DND-41 (cell line): ENCODE measurements around the gene RBM46.

Experiments
- ATAC-seq: fragments of 200-7000 bp; cut with Tn5 transposase; 3 replicates; pipeline ENCODE4 v1.9.1; 2021; ENCODE audit warnings: low read depth; ENCODE audit not compliant: insufficient read depth
- DNase-seq: peaks from one replicate; pipeline ENCODE4 v3.0.0-alpha.2; 2020
- H2AFZ ChIP-seq: 2 replicates; pipeline ENCODE4 v1.6.0; 2012; ENCODE audit warnings: low read depth, low read length
- H3K27ac ChIP-seq: 2 replicates; pipeline ENCODE4 v1.5.1; 2012; ENCODE audit warnings: low read length, inconsistent platforms
- H3K27me3 ChIP-seq: fragments of 200-600 bp; sonication (generic); 2 replicates; pipeline ENCODE4 v1.6.0; 2012; ENCODE audit warnings: low read length, mild to moderate bottlenecking, inconsistent platforms; ENCODE audit not compliant: insufficient read depth, poor library complexity
- H3K36me3 ChIP-seq: 2 replicates; pipeline ENCODE4 v1.5.1; 2012; ENCODE audit warnings: low read length, inconsistent platforms; ENCODE audit not compliant: insufficient read depth
- H3K4me1 ChIP-seq: 2 replicates; pipeline ENCODE4 v1.5.1; 2012; ENCODE audit warnings: mild to moderate bottlenecking, low read length; ENCODE audit not compliant: insufficient read depth
- H3K4me2 ChIP-seq: 2 replicates; pipeline ENCODE4 v1.6.0; 2012; ENCODE audit warnings: mild to moderate bottlenecking, moderate library complexity, low read length, inconsistent platforms; ENCODE audit not compliant: insufficient read depth
- H3K4me3 ChIP-seq, 2 experiments: fragments of 200-600 bp in 1 of 2; shearing (Covaris generic) in 1 of 2; 2 replicates each; pipeline ENCODE4 v1.5.1; 2012 to 2016; ENCODE audit warnings: inconsistent platforms in 2 of 2, low read length in 2 of 2, mild to moderate bottlenecking in 2 of 2, low read depth in 1 of 2, moderate library complexity in 1 of 2
- H3K79me2 ChIP-seq: 2 replicates; pipeline ENCODE4 v1.6.0; 2012; ENCODE audit warnings: low read length, inconsistent platforms; ENCODE audit not compliant: insufficient read depth
- H3K9ac ChIP-seq: 2 replicates; pipeline ENCODE4 v1.6.0; 2012; ENCODE audit warnings: low read depth, mild to moderate bottlenecking, inconsistent platforms, low read length, moderate library complexity
- H3K9me3 ChIP-seq: 2 replicates; pipeline ENCODE4 v1.5.1; 2012; ENCODE audit warnings: low read length, moderate library complexity, mild to moderate bottlenecking, inconsistent platforms; ENCODE audit not compliant: insufficient read depth, severe bottlenecking
- H4K20me1 ChIP-seq: 2 replicates; pipeline ENCODE4 v1.6.0; 2012; ENCODE audit warnings: low read length; ENCODE audit not compliant: insufficient read depth
- EZH2 ChIP-seq: IDR thresholded peaks from 3 replicates; pipeline ENCODE4 v1.6.1; 2012; ENCODE audit warnings: borderline replicate concordance, low read depth, mild to moderate bottlenecking, moderate library complexity, low read length, inconsistent platforms; ENCODE audit not compliant: severe bottlenecking
- TF ChIP-seq, protein P1 (sequence below): IDR thresholded peaks from 2 replicates; pipeline ENCODE4 v1.5.1; 2012; ENCODE audit warnings: borderline replicate concordance, low read length, moderate library complexity, mild to moderate bottlenecking; ENCODE audit not compliant: poor library complexity, severe bottlenecking; ENCODE audit errors: extremely low read depth

Gene RBM46

DNA sequence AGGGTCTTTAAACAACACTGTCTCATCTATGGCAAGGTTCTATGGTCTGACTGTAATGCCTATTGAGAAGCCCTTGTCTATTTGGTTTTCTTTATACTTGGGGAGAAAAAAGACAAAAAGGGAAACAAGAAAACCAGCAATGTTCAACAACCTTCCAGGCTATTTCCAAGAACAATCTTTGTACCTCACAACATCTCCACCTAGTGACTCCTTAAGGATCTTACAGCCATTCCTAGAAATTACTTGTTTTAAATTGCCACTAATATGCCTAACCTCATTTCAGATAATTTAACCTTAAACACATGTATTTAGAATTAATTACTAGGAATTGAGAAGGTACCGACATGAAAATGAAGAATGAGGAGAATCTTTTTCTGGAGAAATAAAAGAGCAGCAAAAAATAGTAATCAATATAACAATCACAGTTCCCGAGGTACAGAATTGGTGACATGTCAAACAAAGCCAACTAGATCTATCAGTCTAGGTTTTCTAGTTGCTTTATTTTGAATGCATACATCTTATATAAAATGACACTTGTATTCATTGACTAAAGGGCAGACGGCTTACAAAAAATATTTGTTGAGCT lies 1.6 kb upstream of the RBM46 start:
- H4K20me1 ChIP-seq, result no peaks in the 10 kb centered on the region
- no peak for DNase-seq
- H3K9ac ChIP-seq, result no peak overlapping the region
- ATAC-seq, result no peak
- no peak overlapping the region for H2AFZ ChIP-seq
- H3K4me3 ChIP-seq, result no peak overlapping the region
- H3K4me2 ChIP-seq, result no peak overlapping the region
- H3K36me3 ChIP-seq, result no peaks in the 10 kb centered on the region
- H3K27ac ChIP-seq, result no peak overlapping the region
- no peaks in the 10 kb centered on the region for H3K27me3 ChIP-seq
- H3K79me2 ChIP-seq, result no peaks in the 10 kb centered on the region
- no peaks in the 10 kb centered on the region for H3K9me3 ChIP-seq
- no peaks in the 10 kb centered on the region for H3K4me1 ChIP-seq
- no peak for TF ChIP-seq EZH2
- TF ChIP-seq, protein P1, sequence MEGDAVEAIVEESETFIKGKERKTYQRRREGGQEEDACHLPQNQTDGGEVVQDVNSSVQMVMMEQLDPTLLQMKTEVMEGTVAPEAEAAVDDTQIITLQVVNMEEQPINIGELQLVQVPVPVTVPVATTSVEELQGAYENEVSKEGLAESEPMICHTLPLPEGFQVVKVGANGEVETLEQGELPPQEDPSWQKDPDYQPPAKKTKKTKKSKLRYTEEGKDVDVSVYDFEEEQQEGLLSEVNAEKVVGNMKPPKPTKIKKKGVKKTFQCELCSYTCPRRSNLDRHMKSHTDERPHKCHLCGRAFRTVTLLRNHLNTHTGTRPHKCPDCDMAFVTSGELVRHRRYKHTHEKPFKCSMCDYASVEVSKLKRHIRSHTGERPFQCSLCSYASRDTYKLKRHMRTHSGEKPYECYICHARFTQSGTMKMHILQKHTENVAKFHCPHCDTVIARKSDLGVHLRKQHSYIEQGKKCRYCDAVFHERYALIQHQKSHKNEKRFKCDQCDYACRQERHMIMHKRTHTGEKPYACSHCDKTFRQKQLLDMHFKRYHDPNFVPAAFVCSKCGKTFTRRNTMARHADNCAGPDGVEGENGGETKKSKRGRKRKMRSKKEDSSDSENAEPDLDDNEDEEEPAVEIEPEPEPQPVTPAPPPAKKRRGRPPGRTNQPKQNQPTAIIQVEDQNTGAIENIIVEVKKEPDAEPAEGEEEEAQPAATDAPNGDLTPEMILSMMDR, result peak; percentile 48

DNA sequence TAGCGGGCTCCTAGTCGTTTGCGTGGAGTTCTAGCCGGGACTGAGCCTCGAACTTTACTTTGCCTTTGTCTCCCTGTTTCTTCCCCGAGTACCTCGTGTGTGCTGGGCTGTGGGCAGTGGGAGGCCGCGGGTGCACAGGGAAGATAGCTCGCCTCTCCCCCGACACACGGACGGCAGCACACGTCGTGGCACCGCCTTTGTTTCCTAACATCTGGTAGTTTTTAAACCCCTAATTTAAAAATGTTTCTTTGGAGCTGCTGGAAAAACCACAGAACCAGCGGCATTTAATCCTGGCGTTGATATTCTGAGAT lies 866 bp downstream of the RBM46 start:
- Histone ChIP-seq H3K4me2 (no peak overlapping the region), H2AFZ (no peak overlapping the region), H3K4me3 (no peak overlapping the region), H3K27ac (no peak overlapping the region), H4K20me1 (no peaks in the 10 kb centered on the region), H3K9ac (no peak overlapping the region), H3K27me3 (no peaks in the 10 kb centered on the region), H3K4me1 (no peaks in the 10 kb centered on the region), H3K9me3 (no peaks in the 10 kb centered on the region), H3K79me2 (no peaks in the 10 kb centered on the region), H3K36me3 (no peaks in the 10 kb centered on the region)
- ATAC-seq, result no peak
- TF ChIP-seq, protein P1, result no peak
- no peak for TF ChIP-seq EZH2
- DNase-seq, result no peak

- no peak overlapping the region for H3K4me2 ChIP-seq
- H3K4me3 ChIP-seq, result no peak overlapping the region
- ATAC-seq (peak; percentile 50; the same call in 1 of the 3 replicates), DNase-seq (no peak)
- no peaks in the 10 kb centered on the region for H3K4me1 ChIP-seq
- H3K9me3 ChIP-seq, result no peaks in the 10 kb centered on the region
- H3K36me3 ChIP-seq, result no peaks in the 10 kb centered on the region
- no peaks in the 10 kb centered on the region for H3K79me2 ChIP-seq
- H4K20me1 ChIP-seq, result no peaks in the 10 kb centered on the region
- no peak overlapping the region for H3K9ac ChIP-seq
- TF ChIP-seq EZH2, result no peak
- TF ChIP-seq, protein P1, result peak; percentile 82
- H3K27ac ChIP-seq, result no peak overlapping the region
- no peaks in the 10 kb centered on the region for H3K27me3 ChIP-seq
- H2AFZ ChIP-seq, result no peak overlapping the region
These were observed 26.1 kb downstream of the RBM46 start for GRCh38 chr4:154807042-154807630.

DNA sequence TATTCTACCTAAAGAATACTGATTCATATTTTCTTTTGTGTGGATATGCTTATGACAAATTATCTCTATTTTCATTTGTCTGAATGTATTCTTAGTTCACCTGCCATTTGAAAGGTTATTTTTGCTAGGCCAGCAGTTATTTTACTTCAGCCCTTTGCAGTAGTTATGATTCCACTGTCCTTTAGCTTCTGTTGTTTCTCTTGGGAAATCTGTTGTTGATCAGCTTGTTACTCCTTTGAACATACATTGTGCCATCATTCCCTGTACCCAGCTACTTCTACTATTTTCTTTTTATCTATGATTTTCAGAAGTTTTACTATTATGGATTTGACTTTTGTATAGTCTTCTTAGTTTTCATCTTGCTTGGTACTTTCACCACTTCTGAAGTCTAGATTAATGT lies 37.2 kb downstream of the RBM46 start:
- TF ChIP-seq EZH2, result no peak
- TF ChIP-seq, protein P1, result no peak
- no peak overlapping the region for H3K27ac ChIP-seq
- no peak overlapping the region for H2AFZ ChIP-seq
- no peaks in the 10 kb centered on the region for H3K27me3 ChIP-seq
- no peak for DNase-seq
- ATAC-seq, result no peak
- H3K79me2 ChIP-seq, result no peaks in the 10 kb centered on the region
- no peaks in the 10 kb centered on the region for H3K4me1 ChIP-seq
- H3K4me2 ChIP-seq, result no peak overlapping the region
- H3K9me3 ChIP-seq, result no peaks in the 10 kb centered on the region
- no peak overlapping the region for H3K9ac ChIP-seq
- no peaks in the 10 kb centered on the region for H4K20me1 ChIP-seq
- no peaks in the 10 kb centered on the region for H3K36me3 ChIP-seq
- H3K4me3 ChIP-seq, result no peak overlapping the region
